ENCODE data around the gene SMYD3. TPM values are rescaled to one million over a fixed set of nuclear protein-coding genes. Genes with fewer than 3 reads are reported as not detected.
"Not testable (repeated sequence)": the region's sequence is repeated elsewhere in the genome, so short reads cannot be mapped to it uniquely, and the experiment has no call there.

The SMYD3 gene
- polyA plus RNA-seq, 2 of the 4 experiments (the other 2 are of a cell fraction) = 18.2 to 35.2 TPM

DNA sequence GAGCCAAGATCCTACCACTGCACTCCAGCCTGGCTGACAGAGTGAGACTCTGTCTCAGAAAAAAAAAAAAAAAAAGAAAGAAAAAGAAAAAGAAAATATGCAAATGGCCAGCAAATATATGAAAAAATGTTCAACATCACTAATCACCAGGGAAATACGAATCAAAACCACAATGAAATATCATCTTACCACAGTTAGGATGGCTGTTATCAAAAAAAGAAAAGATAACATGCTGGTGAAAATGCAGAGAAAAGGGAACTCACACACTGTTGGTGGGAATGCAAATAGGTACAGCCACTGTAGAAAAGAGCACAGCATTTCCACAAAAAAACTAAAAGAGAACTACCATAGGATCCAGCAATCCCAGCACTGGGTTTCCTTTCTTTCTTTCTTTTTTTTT is 477.5 kb downstream of the SMYD3 start:
- FAIRE-seq = no peak
- DNase-seq (ENCODE audit: low read depth in 1 of 2, low spot score in 1 of 2) = no peak
- no peak for ATAC-seq
- Histone ChIP-seq H3K4me3 (no peak overlapping the region), H3K9me3 (peaks cover 3% of the 10 kb centered on the region; the same call in 1 of the 3 replicates), H3K4me1 (peaks cover 7% of the 10 kb centered on the region), H3K27ac (no peak overlapping the region), H3K4me2 (no peak overlapping the region)
- no peak for TF ChIP-seq EHMT2 (IDR thresholded peaks at IDR 0.05; ENCODE audit: low read depth)
- TF ChIP-seq ZSCAN20 (CRISPR knock-in tag; IDR thresholded peaks at IDR 0.05) = no peak
- TF ChIP-seq ESRRA (IDR thresholded peaks at IDR 0.05; ENCODE audit: borderline replicate concordance, low read length) = no peak
- no peak for TF ChIP-seq GATA3 (IDR thresholded peaks at IDR 0.05; ENCODE audit: borderline replicate concordance)
- 31% methylated on average over 1 of the region's 1 CpG for WGBS (ENCODE audit: missing lambda C conversion rate)
- ChIA-PET POLR2A (interaction anchor here (0.7 kb wide), 1 partner anchor 220 kb away, joined by 3 read pairs; no protein-coding TSS in a partner anchor), CTCF (no interaction called here)

DNA sequence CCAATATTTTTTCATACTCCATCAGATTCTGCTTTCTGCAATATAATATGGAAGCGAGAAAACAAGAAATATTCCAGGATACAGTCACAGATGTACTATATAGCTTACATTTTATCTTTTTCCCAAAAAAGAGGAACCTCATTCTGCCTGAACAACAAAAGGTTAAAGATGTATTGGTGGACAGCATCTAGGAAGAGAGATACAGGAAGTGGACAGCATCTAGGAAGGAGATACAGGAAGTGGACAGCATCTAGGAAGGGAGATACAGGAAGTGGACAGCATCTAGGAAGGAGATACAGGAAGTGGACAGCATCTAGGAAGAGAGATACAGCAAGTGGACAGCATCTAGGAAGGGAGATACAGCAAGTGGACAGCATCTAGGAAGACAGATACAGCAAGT is 483.0 kb downstream of the SMYD3 start:
- ATAC-seq; H3K4me1 ChIP-seq; POLR2A ChIA-PET; FAIRE-seq; H3K4me2 ChIP-seq; CTCF ChIA-PET; H3K4me3 ChIP-seq; DNase-seq (ENCODE audit: low read depth in 1 of 2, low spot score in 1 of 2); H3K27ac ChIP-seq; H3K9me3 ChIP-seq: not testable (repeated sequence)
- 90% methylated on average over 1 of the region's 1 CpG for WGBS (ENCODE audit: missing lambda C conversion rate)

DNA sequence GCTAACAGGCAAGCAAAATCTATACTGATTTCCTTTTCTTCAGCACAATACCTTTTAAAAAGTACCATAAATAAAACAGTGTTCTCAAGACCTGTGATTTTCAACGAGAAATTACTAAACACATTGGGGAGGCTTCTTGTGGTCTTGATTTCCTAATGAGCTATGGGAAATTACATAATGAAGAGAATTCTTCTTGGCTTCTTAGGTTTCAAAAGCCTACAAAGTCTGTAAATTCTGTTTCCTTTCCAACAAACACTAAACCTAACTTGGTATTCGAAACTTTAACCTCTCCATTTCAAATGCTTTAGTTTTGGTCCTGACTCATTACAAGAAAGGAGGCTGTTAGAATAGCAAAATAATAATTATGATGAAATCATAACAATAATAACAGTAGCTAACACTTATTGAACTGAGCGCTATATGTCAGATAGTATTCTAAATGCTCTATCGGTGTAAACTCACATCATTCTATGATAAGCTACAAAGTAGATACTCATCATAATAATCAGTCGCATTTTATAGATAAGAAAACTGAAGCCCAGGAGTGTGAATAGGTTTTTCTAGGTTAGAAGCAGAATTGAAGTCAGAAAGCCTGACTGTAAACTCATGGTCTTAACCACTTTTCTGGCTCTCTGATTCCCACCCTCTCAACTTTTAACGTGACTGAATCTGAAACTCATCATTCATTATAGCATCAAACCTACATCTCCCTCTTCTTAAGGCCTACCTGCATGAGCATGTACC is 486.7 kb downstream of the SMYD3 start:
- TF ChIP-seq CHD4 (IDR thresholded peaks at IDR 0.05; ENCODE audit: borderline replicate concordance) (no peak), HOXB5 (CRISPR knock-in tag; IDR thresholded peaks at IDR 0.05) (no peak), EP300 (IDR thresholded peaks at IDR 0.05) (no peak), ZC3H11A (IDR thresholded peaks at IDR 0.05) (no peak), HDAC2 (IDR thresholded peaks at IDR 0.05) (no peak)
- Histone ChIP-seq H3K4me2 (no peak overlapping the region), H3K4me1 (no peaks in the 10 kb centered on the region), H3K27ac (no peak overlapping the region), H3K9me3 (no peaks in the 10 kb centered on the region), H3K4me3 (no peak overlapping the region)
- no peak for ATAC-seq
- CTCF ChIA-PET = interaction anchor here (0.5 to 0.9 kb wide), 2 partner anchors 260 to 262 kb away, joined by 3 read pairs; no protein-coding TSS in a partner anchor
- no peak for FAIRE-seq
- 76% methylated on average over 6 of the region's 6 CpGs for WGBS (ENCODE audit: missing lambda C conversion rate)
- DNase-seq (ENCODE audit: low read depth in 1 of 2, low spot score in 1 of 2) = no peak
- POLR2A ChIA-PET = no interaction called here

DNA sequence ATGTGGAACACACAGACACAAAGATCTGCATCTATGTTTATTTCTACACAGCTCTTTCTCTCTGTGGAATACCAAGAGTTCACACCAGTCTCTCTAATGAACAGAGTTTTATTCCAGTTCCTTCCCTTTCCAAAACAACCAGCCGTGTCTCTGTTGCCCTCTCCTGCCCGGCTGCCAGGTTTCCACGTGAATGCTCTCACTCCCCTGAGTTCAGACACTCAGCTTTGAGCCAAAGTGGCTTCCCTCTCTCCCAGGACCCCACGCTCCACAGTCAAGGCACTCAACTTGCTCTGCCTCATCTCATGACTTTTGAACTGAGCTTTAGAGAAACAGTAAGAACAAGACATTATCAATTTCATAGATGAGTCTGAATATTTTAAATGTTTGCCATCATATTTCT is 488.9 kb downstream of the SMYD3 start:
- Histone ChIP-seq H3K4me3 (no peak overlapping the region), H3K27ac (no peak overlapping the region), H3K4me1 (no peaks in the 10 kb centered on the region), H3K9me3 (no peaks in the 10 kb centered on the region), H3K4me2 (no peak overlapping the region)
- WGBS (ENCODE audit: missing lambda C conversion rate) = 70% methylated on average over 4 of the region's 4 CpGs
- DNase-seq (ENCODE audit: low read depth in 1 of 2, low spot score in 1 of 2) = no peak
- no peak for FAIRE-seq
- ChIA-PET POLR2A (no interaction called here), CTCF (no interaction called here)
- no peak for ATAC-seq
- TF ChIP-seq RAD21 (conservative IDR thresholded peaks at IDR 0.05 in 1 of 2, IDR thresholded peaks at IDR 0.05 in 1 of 2) (no peak), CHD2 (IDR thresholded peaks at IDR 0.05; ENCODE audit: low read length, partially characterized antibody) (no peak), EHF (CRISPR knock-in tag; IDR thresholded peaks at IDR 0.05) (no peak)
- TF ChIP-seq, protein P1, sequence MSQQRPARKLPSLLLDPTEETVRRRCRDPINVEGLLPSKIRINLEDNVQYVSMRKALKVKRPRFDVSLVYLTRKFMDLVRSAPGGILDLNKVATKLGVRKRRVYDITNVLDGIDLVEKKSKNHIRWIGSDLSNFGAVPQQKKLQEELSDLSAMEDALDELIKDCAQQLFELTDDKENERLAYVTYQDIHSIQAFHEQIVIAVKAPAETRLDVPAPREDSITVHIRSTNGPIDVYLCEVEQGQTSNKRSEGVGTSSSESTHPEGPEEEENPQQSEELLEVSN (IDR thresholded peaks at IDR 0.05; ENCODE audit: borderline replicate concordance, low read depth) = no peak
- TF ChIP-seq, protein P2, sequence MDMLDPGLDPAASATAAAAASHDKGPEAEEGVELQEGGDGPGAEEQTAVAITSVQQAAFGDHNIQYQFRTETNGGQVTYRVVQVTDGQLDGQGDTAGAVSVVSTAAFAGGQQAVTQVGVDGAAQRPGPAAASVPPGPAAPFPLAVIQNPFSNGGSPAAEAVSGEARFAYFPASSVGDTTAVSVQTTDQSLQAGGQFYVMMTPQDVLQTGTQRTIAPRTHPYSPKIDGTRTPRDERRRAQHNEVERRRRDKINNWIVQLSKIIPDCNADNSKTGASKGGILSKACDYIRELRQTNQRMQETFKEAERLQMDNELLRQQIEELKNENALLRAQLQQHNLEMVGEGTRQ (IDR thresholded peaks at IDR 0.05) = no peak

DNA sequence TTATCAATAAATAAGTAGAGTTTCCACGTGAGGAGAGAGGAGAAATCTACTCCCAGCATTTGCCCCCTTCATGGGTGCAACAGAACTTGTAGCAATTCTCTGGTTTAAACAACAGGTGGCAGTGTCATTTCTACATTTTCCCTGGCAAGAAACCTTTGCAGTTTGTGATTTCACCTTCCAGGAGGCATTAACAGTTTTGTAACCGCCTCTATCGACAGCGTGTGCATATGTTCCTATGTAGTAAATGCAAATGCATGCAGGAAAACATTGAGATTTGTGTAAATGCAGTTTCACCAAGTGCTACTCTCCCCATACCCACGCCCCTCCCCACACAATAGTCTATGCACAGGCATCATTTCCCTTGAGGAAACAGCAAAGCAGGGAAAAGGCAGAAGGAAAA is 494.7 kb downstream of the SMYD3 start:
- DNase-seq (ENCODE audit: low read depth in 1 of 2, low spot score in 1 of 2) (peak; percentile 17 to 42), ATAC-seq (peak in 1 of 2 experiments; percentile 67; a peak in 3 of 6 replicates), FAIRE-seq (no peak)
- Histone ChIP-seq H3K27ac (no peak overlapping the region), H3K4me2 (no peak overlapping the region), H3K4me1 (no peaks in the 10 kb centered on the region), H3K4me3 (no peak overlapping the region), H3K9me3 (no peaks in the 10 kb centered on the region)
- ChIA-PET CTCF (interaction anchor here (1.2 to 2.7 kb wide), 3 partner anchors 268 to 270 kb away, joined by 3 to 12 read pairs (median 4); no protein-coding TSS in a partner anchor), POLR2A (no interaction called here)
- WGBS (ENCODE audit: missing lambda C conversion rate) = 24% methylated on average over 5 of the region's 5 CpGs
- TF ChIP-seq, protein P3, sequence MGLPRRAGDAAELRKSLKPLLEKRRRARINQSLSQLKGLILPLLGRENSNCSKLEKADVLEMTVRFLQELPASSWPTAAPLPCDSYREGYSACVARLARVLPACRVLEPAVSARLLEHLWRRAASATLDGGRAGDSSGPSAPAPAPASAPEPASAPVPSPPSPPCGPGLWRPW (IDR thresholded peaks at IDR 0.05) = no peak
- TF ChIP-seq, protein P4, sequence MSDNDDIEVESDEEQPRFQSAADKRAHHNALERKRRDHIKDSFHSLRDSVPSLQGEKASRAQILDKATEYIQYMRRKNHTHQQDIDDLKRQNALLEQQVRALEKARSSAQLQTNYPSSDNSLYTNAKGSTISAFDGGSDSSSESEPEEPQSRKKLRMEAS (IDR thresholded peaks at IDR 0.05) = no peak
- TF ChIP-seq, protein P5, sequence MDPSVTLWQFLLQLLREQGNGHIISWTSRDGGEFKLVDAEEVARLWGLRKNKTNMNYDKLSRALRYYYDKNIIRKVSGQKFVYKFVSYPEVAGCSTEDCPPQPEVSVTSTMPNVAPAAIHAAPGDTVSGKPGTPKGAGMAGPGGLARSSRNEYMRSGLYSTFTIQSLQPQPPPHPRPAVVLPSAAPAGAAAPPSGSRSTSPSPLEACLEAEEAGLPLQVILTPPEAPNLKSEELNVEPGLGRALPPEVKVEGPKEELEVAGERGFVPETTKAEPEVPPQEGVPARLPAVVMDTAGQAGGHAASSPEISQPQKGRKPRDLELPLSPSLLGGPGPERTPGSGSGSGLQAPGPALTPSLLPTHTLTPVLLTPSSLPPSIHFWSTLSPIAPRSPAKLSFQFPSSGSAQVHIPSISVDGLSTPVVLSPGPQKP (IDR thresholded peaks at IDR 0.05; ENCODE audit: low read depth, low read length) = no peak
- TF ChIP-seq RARB (CRISPR knock-in tag; IDR thresholded peaks at IDR 0.05) = no peak
- no peak for TF ChIP-seq RNF2 (IDR thresholded peaks at IDR 0.05; ENCODE audit: borderline replicate concordance, low read depth)
- TF ChIP-seq, protein P2 (IDR thresholded peaks at IDR 0.05) = no peak
- TF ChIP-seq, protein P6, sequence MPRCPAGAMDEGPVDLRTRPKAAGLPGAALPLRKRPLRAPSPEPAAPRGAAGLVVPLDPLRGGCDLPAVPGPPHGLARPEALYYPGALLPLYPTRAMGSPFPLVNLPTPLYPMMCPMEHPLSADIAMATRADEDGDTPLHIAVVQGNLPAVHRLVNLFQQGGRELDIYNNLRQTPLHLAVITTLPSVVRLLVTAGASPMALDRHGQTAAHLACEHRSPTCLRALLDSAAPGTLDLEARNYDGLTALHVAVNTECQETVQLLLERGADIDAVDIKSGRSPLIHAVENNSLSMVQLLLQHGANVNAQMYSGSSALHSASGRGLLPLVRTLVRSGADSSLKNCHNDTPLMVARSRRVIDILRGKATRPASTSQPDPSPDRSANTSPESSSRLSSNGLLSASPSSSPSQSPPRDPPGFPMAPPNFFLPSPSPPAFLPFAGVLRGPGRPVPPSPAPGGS (IDR thresholded peaks at IDR 0.05) = no peak
- TF ChIP-seq CEBPB (IDR thresholded peaks at IDR 0.05) = no peak
- TF ChIP-seq KDM5A (IDR thresholded peaks at IDR 0.05) = no peak
